Mammary epithelial cell (primary cell): Measurements from ENCODE around the gene RELCH.

Experiments used
- CTCF ChIP-seq, 2 donors: IDR thresholded peaks in 1 of 2; conservative IDR thresholded peaks in 1 of 2; 2 replicates each; pipeline ENCODE4 v1.5.1; 2011 to 2012; ENCODE audit warnings: inconsistent platforms in 2 of 2, low read length in 2 of 2, mild to moderate bottlenecking in 2 of 2, control low read depth in 1 of 2, low read depth in 1 of 2; ENCODE audit not compliant: insufficient read depth in 1 of 2; ENCODE audit errors: extremely low read depth in 1 of 2
- EZH2 ChIP-seq: IDR thresholded peaks from 2 replicates; pipeline ENCODE4 v1.6.1; 2012; ENCODE audit warnings: low read length, inconsistent platforms, borderline replicate concordance

GRCh38 chr18:62165583-62165982, 21.5 kb upstream of the RELCH start:
- TF ChIP-seq CTCF (conservative IDR thresholded peaks at IDR 0.05 in 1 of 2, IDR thresholded peaks at IDR 0.05 in 1 of 2; ENCODE audit: extremely low read depth in 1 of 2, insufficient read depth in 1 of 2, low read depth in 1 of 2, low read length in 2 of 2) (no peak), EZH2 (no peak)
